Thoracic aorta (tissue), 2 donors: ENCODE measurements around the gene SUFU. TPM values are rescaled to one million over a fixed set of nuclear protein-coding genes. Genes with fewer than 3 reads are reported as not detected.

Experiments used
- ATAC-seq: fragments of 150-250 bp; one replicate; pipeline ENCODE4 v1.8.0; 2017; ENCODE audit warnings: low read depth; ENCODE audit not compliant: insufficient number of reproducible peaks, low FRiP score
- DNase-seq: peaks from one replicate; pipeline ENCODE4 v3.0.0-alpha.2; 2020; ENCODE audit warnings: low spot score
- H3K27ac ChIP-seq, 2 donors: fragments of 200-600 bp; sonication (generic); 1 replicate in 1 of 2; 2 replicates in 1 of 2; pipeline ENCODE4 v1.5.1; 2016; ENCODE audit warnings: mild to moderate bottlenecking in 2 of 2, moderate library complexity in 2 of 2
- H3K27me3 ChIP-seq: fragments of 200-600 bp; sonication (generic); replicated peaks from 2 replicates; pipeline ENCODE4 v1.6.0; 2016; ENCODE audit warnings: mild to moderate bottlenecking; ENCODE audit not compliant: insufficient read depth
- H3K36me3 ChIP-seq: fragments of 200-600 bp; sonication (generic); one replicate; pipeline ENCODE4 v1.5.1; 2016
- H3K4me1 ChIP-seq, 2 donors: fragments of 200-600 bp; sonication (generic); 1 replicate in 1 of 2; 2 replicates in 1 of 2; pipeline versions ENCODE4 v1.5.1 to v1.6.0; 2016; ENCODE audit warnings: low read depth in 2 of 2, mild to moderate bottlenecking in 1 of 2; ENCODE audit not compliant: control insufficient read depth in 1 of 2
- H3K4me3 ChIP-seq: fragments of 200-600 bp; sonication (generic); 2 replicates; pipeline ENCODE4 v1.5.1; 2016; ENCODE audit warnings: mild to moderate bottlenecking
- H3K9me3 ChIP-seq: fragments of 200-600 bp; sonication (generic); 2 replicates; pipeline ENCODE4 v1.5.1; 2016
- CTCF ChIP-seq: fragments of 200-600 bp; sonication (generic); IDR thresholded peaks from one replicate; pipeline ENCODE4 v1.5.1; 2019; ENCODE audit warnings: antibody characterized with exemption
- total RNA-seq, 2 donors: library from RNA; depleted of rRNA; stranded (reverse); fragments of >200 nt; gene quantifications; one replicate each; pipeline versions ENCODE4 v1.1.0 to v1.2.3, GENCODE V29; 2016

SUFU gene
- total RNA-seq, 2 donors from 2014 or later = 4.6 to 7.6 TPM

GRCh38 chr10:102588875-102589274 is 85.1 kb downstream of the SUFU start:
- no peaks in the 10 kb centered on the region for H3K9me3 ChIP-seq
- ATAC-seq (no peak), DNase-seq (no peak)
- no peaks in the 10 kb centered on the region for H3K4me1 ChIP-seq
- TF ChIP-seq CTCF = no peak
- H3K4me3 ChIP-seq = no peak overlapping the region
- no peaks in the 10 kb centered on the region for H3K36me3 ChIP-seq
- H3K27ac ChIP-seq = no peak overlapping the region
- no peaks in the 10 kb centered on the region for H3K27me3 ChIP-seq

- Histone ChIP-seq H3K4me1 (peaks cover 18 to 37% of the 10 kb centered on the region in 2 donors), H3K27ac (no peak overlapping the region), H3K4me3 (no peak overlapping the region), H3K27me3 (no peaks in the 10 kb centered on the region), H3K36me3 (no peaks in the 10 kb centered on the region), H3K9me3 (no peaks in the 10 kb centered on the region)
- no peak for TF ChIP-seq CTCF
- no peak for ATAC-seq
- no peak for DNase-seq
Measured at GRCh38 chr10:102593074-102593803, 89.5 kb downstream of the SUFU start.

- H3K4me1 ChIP-seq = peaks cover 18 to 39% of the 10 kb centered on the region in 2 donors
- no peak for TF ChIP-seq CTCF
- ATAC-seq (no peak), DNase-seq (no peak)
- no peaks in the 10 kb centered on the region for H3K36me3 ChIP-seq
- no peak overlapping the region for H3K4me3 ChIP-seq
- H3K27ac ChIP-seq = no peak overlapping the region
- H3K9me3 ChIP-seq = no peaks in the 10 kb centered on the region
- H3K27me3 ChIP-seq = no peaks in the 10 kb centered on the region
Measured at GRCh38 chr10:102593804-102594079, 90.0 kb downstream of the SUFU start.

GRCh38 chr10:102595293-102595692 is 91.5 kb downstream of the SUFU start:
- peaks cover 18 to 49% of the 10 kb centered on the region in 2 donors for H3K4me1 ChIP-seq
- DNase-seq (no peak), ATAC-seq (no peak)
- H3K4me3 ChIP-seq = no peak overlapping the region
- H3K27me3 ChIP-seq = no peaks in the 10 kb centered on the region
- H3K36me3 ChIP-seq = no peaks in the 10 kb centered on the region
- TF ChIP-seq CTCF = peak; percentile 14
- no peaks in the 10 kb centered on the region for H3K9me3 ChIP-seq
- H3K27ac ChIP-seq = peak overlapping the region in 1 of 2 donors; percentile 54

GRCh38 chr10:102595897-102596296 is 92.1 kb downstream of the SUFU start:
- Histone ChIP-seq H3K9me3 (no peaks in the 10 kb centered on the region), H3K4me3 (no peak overlapping the region), H3K36me3 (no peaks in the 10 kb centered on the region), H3K27me3 (no peaks in the 10 kb centered on the region), H3K27ac (peak overlapping the region; percentile 54 to 55), H3K4me1 (peaks cover 21 to 55% of the 10 kb centered on the region in 2 donors)
- TF ChIP-seq CTCF = no peak
- ATAC-seq (no peak), DNase-seq (no peak)
